ENCODE data around the gene MSX2. TPM values are rescaled to one million over a fixed set of nuclear protein-coding genes. Genes with fewer than 3 reads are reported as not detected.

MSX2 gene
- total RNA-seq, 1 experiment from 2014 or later, result not detected

GRCh38 chr5:174736777-174737176, 12.4 kb downstream of the MSX2 start:
- Histone ChIP-seq H3K9me2 (ENCODE audit: insufficient read depth) (no peaks in the 10 kb centered on the region), H3K27me3 (ENCODE audit: insufficient read depth, low read depth) (peaks cover 81% of the 10 kb centered on the region), H3K4me1 (replicated peaks; ENCODE audit: insufficient read depth) (no peaks in the 10 kb centered on the region), H4K20me1 (ENCODE audit: insufficient read depth) (no peaks in the 10 kb centered on the region), H3K27ac (no peak overlapping the region), H3K79me2 (ENCODE audit: low read depth) (no peaks in the 10 kb centered on the region), H3K36me3 (ENCODE audit: low read depth) (no peaks in the 10 kb centered on the region), H2AFZ (no peak overlapping the region), H3F3A (ENCODE audit: insufficient read depth, low read depth) (no peaks in the 10 kb centered on the region), H3K4me3 (no peak overlapping the region), H3K9me3 (ENCODE audit: insufficient read depth, low read depth) (no peaks in the 10 kb centered on the region), H3K4me2 (no peak overlapping the region)
- CTCF ChIA-PET, result no interaction called here
- BruUV-seq (replicated peaks), result no TSS peak
- DNase-seq, result no peak
- TF ChIP-seq EZH2 (IDR thresholded peaks at IDR 0.05; ENCODE audit: low read depth), result no peak
- TF ChIP-seq, protein P1, sequence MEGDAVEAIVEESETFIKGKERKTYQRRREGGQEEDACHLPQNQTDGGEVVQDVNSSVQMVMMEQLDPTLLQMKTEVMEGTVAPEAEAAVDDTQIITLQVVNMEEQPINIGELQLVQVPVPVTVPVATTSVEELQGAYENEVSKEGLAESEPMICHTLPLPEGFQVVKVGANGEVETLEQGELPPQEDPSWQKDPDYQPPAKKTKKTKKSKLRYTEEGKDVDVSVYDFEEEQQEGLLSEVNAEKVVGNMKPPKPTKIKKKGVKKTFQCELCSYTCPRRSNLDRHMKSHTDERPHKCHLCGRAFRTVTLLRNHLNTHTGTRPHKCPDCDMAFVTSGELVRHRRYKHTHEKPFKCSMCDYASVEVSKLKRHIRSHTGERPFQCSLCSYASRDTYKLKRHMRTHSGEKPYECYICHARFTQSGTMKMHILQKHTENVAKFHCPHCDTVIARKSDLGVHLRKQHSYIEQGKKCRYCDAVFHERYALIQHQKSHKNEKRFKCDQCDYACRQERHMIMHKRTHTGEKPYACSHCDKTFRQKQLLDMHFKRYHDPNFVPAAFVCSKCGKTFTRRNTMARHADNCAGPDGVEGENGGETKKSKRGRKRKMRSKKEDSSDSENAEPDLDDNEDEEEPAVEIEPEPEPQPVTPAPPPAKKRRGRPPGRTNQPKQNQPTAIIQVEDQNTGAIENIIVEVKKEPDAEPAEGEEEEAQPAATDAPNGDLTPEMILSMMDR (conservative IDR thresholded peaks at IDR 0.05), result no peak
- intact Hi-C loops (cut with micrococcal nuclease; ENCODE audit: unreplicated experiment), result loop anchor here (5.0 kb wide), 1 partner anchor 319 kb away; no protein-coding TSS in a partner anchor
- POLR2A ChIA-PET (ENCODE audit: unreplicated experiment), result no interaction called here

- no peaks in the 10 kb centered on the region for H3F3A ChIP-seq (ENCODE audit: insufficient read depth, low read depth)
- H3K4me1 ChIP-seq (replicated peaks; ENCODE audit: insufficient read depth), result no peaks in the 10 kb centered on the region
- H3K79me2 ChIP-seq (ENCODE audit: low read depth), result no peaks in the 10 kb centered on the region
- H3K27me3 ChIP-seq (ENCODE audit: insufficient read depth, low read depth), result peaks cover 76% of the 10 kb centered on the region
- no peak overlapping the region for H3K4me2 ChIP-seq
- H3K9me2 ChIP-seq (ENCODE audit: insufficient read depth), result no peaks in the 10 kb centered on the region
- ChIA-PET POLR2A (ENCODE audit: unreplicated experiment) (no interaction called here), CTCF (no interaction called here)
- no peaks in the 10 kb centered on the region for H3K36me3 ChIP-seq (ENCODE audit: low read depth)
- DNase-seq, result no peak
- H3K4me3 ChIP-seq, result no peak overlapping the region
- no peaks in the 10 kb centered on the region for H3K9me3 ChIP-seq (ENCODE audit: insufficient read depth, low read depth)
- no TSS peak for BruUV-seq (replicated peaks)
- intact Hi-C loops (cut with micrococcal nuclease; ENCODE audit: unreplicated experiment), result loop anchor here (5.0 kb wide), 1 partner anchor 320 kb away; no protein-coding TSS in a partner anchor
- H3K27ac ChIP-seq, result no peak overlapping the region
- H2AFZ ChIP-seq, result no peak overlapping the region
- TF ChIP-seq, protein P1 (conservative IDR thresholded peaks at IDR 0.05), result no peak
- no peak for TF ChIP-seq EZH2 (IDR thresholded peaks at IDR 0.05; ENCODE audit: low read depth)
- no peaks in the 10 kb centered on the region for H4K20me1 ChIP-seq (ENCODE audit: insufficient read depth)
These were observed 12.9 kb downstream of the MSX2 start for GRCh38 chr5:174737330-174737729.

DNA sequence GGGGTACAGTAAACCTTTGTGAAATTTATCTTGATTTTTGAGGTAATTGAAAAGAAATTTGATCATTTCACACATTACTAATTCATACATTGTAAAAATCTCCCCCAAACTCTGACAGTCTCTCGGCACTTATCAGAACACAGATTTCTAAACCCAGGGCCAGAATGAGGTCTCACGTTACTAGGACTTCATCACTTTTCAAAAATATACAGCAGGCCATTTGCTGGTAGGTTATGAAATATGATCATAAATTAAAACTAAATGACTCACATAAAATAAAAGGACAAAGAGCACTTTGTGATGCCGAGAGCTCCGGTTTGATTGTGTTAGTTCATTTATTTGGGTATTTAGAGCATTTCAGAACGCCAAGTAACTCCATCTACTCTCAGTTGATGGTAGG, 17.0 kb downstream of the MSX2 start:
- TF ChIP-seq, protein P1 (conservative IDR thresholded peaks at IDR 0.05), result no peak
- no peak for TF ChIP-seq EZH2 (IDR thresholded peaks at IDR 0.05; ENCODE audit: low read depth)
- POLR2A ChIA-PET (ENCODE audit: unreplicated experiment), result no interaction called here
- no peaks in the 10 kb centered on the region for H3K4me1 ChIP-seq (replicated peaks; ENCODE audit: insufficient read depth)
- intact Hi-C loops (cut with micrococcal nuclease; ENCODE audit: unreplicated experiment), result no loop called here
- no peaks in the 10 kb centered on the region for H3K9me2 ChIP-seq (ENCODE audit: insufficient read depth)
- H3K9me3 ChIP-seq (ENCODE audit: insufficient read depth, low read depth), result no peaks in the 10 kb centered on the region
- peaks cover 57% of the 10 kb centered on the region for H3K27me3 ChIP-seq (ENCODE audit: insufficient read depth, low read depth)
- no peaks in the 10 kb centered on the region for H4K20me1 ChIP-seq (ENCODE audit: insufficient read depth)
- H3K79me2 ChIP-seq (ENCODE audit: low read depth), result no peaks in the 10 kb centered on the region
- DNase-seq, result no peak
- no peaks in the 10 kb centered on the region for H3K36me3 ChIP-seq (ENCODE audit: low read depth)
- H3F3A ChIP-seq (ENCODE audit: insufficient read depth, low read depth), result no peaks in the 10 kb centered on the region
- H3K4me2 ChIP-seq, result no peak overlapping the region
- no peak overlapping the region for H3K27ac ChIP-seq
- no peak overlapping the region for H2AFZ ChIP-seq
- no TSS peak for BruUV-seq (replicated peaks)
- no peak overlapping the region for H3K4me3 ChIP-seq
- CTCF ChIA-PET, result interaction anchor here (0.6 kb wide), 1 partner anchor 35 kb away, joined by 4 read pairs; no protein-coding TSS in a partner anchor

All from PC-9 (cell line).